ENCODE measurements around the gene BARX1.

Gene BARX1

DNA sequence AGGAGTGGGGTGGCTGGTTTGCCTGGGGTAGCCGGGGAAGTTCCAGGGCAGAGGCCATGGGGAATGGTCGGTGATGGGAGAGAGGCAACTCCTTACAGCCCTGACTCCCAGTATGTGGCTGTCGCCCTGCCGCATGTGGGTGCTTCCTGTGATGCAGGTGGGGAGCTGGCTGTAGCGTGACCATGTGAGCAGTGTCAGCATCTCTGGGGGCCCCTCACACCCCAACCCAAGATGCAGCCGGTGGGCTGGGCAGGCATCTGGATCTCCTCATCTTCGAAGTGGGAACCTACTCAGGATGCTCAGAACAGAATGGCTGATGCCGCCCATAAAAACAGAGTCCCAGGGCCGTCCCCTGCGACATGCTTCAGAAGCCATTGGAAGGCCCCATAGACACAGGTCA is 45.0 kb downstream of the BARX1 start:
- Histone ChIP-seq H3K27me3 (ENCODE audit: low read depth, low read length) (peaks cover 5% of the 10 kb centered on the region), H3K4me1 (ENCODE audit: control insufficient read depth in 1 of 2, insufficient read depth in 2 of 2, low read length in 2 of 2) (peaks cover 0 to 9% of the 10 kb centered on the region in 2 donors), H3K4me3 (ENCODE audit: low read depth in 1 of 2, low read length in 2 of 2) (no peak overlapping the region), H3K27ac (ENCODE audit: low read length) (no peak overlapping the region), H3K9me3 (ENCODE audit: control insufficient read depth in 1 of 2, low read length in 2 of 2) (peaks cover 0 to 2% of the 10 kb centered on the region in 2 donors), H3K36me3 (ENCODE audit: control insufficient read depth in 1 of 2, insufficient read depth in 2 of 2, low read length in 2 of 2) (no peaks in the 10 kb centered on the region)

DNA sequence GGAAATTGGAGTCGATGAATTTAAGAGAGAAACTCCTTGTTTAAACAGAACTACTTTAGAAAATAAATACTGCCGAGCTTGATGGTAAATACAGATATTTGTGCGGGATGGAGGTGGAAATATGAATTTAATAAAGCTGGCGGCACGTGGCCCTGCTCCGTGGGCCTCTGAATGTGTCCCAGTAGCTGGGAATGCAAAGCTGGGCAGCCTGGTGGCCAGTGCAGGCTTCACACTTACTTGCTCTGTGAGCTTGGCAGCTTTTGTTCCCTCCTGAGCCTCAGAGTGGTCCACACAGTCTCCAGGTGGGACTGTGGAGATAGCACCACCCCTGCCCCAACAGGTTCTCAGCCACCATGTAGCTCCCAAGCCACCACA is 45.9 kb downstream of the BARX1 start:
- Histone ChIP-seq H3K27me3 (ENCODE audit: low read depth, low read length) (peaks cover 5% of the 10 kb centered on the region), H3K27ac (ENCODE audit: low read length) (no peak overlapping the region), H3K4me1 (ENCODE audit: control insufficient read depth in 1 of 2, insufficient read depth in 2 of 2, low read length in 2 of 2) (peaks cover 0 to 9% of the 10 kb centered on the region in 2 donors)

DNA sequence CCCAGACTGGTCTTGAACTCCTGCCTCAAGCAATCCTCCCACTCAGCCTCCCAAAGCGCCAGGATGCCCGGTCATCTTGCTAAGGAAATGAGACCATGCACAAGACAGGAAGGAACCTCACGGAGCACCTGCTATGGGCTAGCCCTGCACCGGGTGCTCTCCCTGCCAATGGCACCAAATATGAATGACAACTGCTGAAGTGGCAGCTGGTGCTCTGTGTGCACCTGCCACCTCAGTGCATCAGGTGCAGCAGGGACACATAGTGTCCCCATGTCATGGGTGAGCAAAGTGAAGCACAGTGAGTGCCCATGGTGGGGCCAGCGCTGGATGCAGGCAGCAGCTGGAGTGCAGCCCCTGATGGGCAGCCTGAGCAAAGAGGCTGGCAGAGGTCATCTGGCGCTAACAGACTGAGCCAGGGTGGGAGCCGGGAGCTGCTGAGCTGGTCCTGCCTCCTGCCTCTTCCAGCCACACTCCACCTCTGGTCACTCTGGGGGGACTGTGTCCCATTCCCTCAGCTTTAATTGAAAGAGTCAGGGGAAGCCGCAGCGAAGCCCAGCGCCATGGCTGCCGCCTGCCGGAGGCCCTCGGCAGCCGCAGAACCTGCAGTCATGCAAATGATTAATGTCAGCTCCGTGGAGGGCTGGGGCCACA is 46.4 kb downstream of the BARX1 start:
- H3K4me1 ChIP-seq (ENCODE audit: control insufficient read depth in 1 of 2, insufficient read depth in 2 of 2, low read length in 2 of 2): peaks cover 0 to 9% of the 10 kb centered on the region in 2 donors
- no peak overlapping the region for H3K4me3 ChIP-seq (ENCODE audit: low read depth in 1 of 2, low read length in 2 of 2)
- H3K36me3 ChIP-seq (ENCODE audit: control insufficient read depth in 1 of 2, insufficient read depth in 2 of 2, low read length in 2 of 2): no peaks in the 10 kb centered on the region
- peaks cover 5% of the 10 kb centered on the region for H3K27me3 ChIP-seq (ENCODE audit: low read depth, low read length)
- H3K27ac ChIP-seq (ENCODE audit: low read length): no peak overlapping the region
- peaks cover 0 to 2% of the 10 kb centered on the region in 2 donors for H3K9me3 ChIP-seq (ENCODE audit: control insufficient read depth in 1 of 2, low read length in 2 of 2)

More for the DNA sequence above, 45.9 kb downstream of the BARX1 start:
- H3K9me3 ChIP-seq (ENCODE audit: control insufficient read depth in 1 of 2, low read length in 2 of 2): peaks cover 0 to 2% of the 10 kb centered on the region in 2 donors
- H3K4me3 ChIP-seq (ENCODE audit: low read depth in 1 of 2, low read length in 2 of 2): no peak overlapping the region
- H3K36me3 ChIP-seq (ENCODE audit: control insufficient read depth in 1 of 2, insufficient read depth in 2 of 2, low read length in 2 of 2): no peaks in the 10 kb centered on the region

DNA sequence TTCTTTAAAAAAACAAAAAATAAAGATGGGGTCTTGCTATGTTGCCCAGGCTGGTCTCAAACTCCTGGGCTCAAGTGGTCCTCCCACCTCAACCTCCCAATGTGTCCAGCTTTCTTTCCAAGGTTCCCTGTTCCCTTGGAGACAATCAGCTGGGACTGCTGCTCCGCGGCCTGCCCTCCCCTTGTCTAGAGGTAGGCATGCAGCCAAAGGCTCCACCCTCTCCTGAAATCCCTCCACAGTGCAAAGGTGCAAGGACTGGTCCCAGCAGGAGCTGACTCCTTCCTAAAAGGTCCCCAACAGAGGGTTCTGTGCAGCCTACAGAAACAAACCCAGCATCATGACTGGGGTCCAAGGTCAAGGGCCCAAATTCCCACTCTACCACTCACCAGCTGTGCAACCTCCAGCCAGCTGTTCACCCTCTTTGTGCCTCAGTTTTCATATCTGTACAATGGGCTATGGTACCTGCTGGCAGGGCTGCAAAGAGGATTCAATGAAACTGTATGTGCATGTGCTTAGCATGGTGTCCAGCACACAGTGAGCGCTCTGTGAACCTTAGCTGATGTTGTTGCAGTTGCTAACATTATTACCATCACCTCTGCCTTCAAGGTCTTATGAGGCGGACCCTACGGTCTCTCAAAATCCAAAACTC is 47.5 kb downstream of the BARX1 start:
- H3K9me3 ChIP-seq (ENCODE audit: control insufficient read depth in 1 of 2, low read length in 2 of 2): peaks cover 0 to 2% of the 10 kb centered on the region in 2 donors
- H3K36me3 ChIP-seq (ENCODE audit: control insufficient read depth in 1 of 2, insufficient read depth in 2 of 2, low read length in 2 of 2): no peaks in the 10 kb centered on the region
- H3K4me3 ChIP-seq (ENCODE audit: low read depth in 1 of 2, low read length in 2 of 2): no peak overlapping the region
- no peak overlapping the region for H3K27ac ChIP-seq (ENCODE audit: low read length)
- peaks cover 0 to 9% of the 10 kb centered on the region in 2 donors for H3K4me1 ChIP-seq (ENCODE audit: control insufficient read depth in 1 of 2, insufficient read depth in 2 of 2, low read length in 2 of 2)
- H3K27me3 ChIP-seq (ENCODE audit: low read depth, low read length): peaks cover 5% of the 10 kb centered on the region

DNA sequence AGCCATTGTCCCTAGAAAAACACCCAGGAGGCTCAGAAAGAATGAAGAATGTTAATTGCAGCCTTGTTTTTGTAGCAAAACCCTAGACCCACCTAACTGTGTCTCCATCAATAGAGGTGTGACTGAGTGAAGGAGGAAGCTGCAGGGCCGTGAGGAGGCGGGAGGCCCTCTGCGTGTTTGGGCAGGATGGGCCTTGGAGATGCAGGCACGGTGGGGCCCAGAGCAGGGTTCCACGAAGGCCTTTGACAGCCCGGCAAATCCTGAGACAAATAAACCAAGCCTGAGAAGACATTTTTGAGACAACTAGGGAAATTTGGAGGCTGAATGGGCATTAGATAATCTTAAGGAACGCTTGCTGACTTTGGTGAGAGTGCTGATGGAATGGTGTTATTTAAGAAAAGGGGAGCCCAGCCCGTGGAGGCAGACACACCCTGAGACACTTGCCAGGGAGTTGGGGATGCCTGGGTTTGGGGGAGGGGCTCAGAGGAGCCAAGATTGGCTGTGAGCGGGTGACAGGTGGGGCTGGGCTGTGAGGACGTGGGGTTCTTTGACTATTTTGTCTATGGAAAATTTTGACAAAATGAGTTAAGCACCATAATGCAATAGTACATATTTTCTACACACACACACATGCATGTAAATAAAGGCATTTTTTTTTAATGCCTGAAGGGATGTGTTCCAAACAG is 48.8 kb downstream of the BARX1 start:
- Histone ChIP-seq H3K4me3 (ENCODE audit: low read depth in 1 of 2, low read length in 2 of 2) (no peak overlapping the region), H3K4me1 (ENCODE audit: control insufficient read depth in 1 of 2, insufficient read depth in 2 of 2, low read length in 2 of 2) (no peaks in the 10 kb centered on the region), H3K36me3 (ENCODE audit: control insufficient read depth in 1 of 2, insufficient read depth in 2 of 2, low read length in 2 of 2) (no peaks in the 10 kb centered on the region), H3K9me3 (ENCODE audit: control insufficient read depth in 1 of 2, low read length in 2 of 2) (peaks cover 0 to 2% of the 10 kb centered on the region in 2 donors), H3K27me3 (ENCODE audit: low read depth, low read length) (peaks cover 5% of the 10 kb centered on the region), H3K27ac (ENCODE audit: low read length) (no peak overlapping the region)

DNA sequence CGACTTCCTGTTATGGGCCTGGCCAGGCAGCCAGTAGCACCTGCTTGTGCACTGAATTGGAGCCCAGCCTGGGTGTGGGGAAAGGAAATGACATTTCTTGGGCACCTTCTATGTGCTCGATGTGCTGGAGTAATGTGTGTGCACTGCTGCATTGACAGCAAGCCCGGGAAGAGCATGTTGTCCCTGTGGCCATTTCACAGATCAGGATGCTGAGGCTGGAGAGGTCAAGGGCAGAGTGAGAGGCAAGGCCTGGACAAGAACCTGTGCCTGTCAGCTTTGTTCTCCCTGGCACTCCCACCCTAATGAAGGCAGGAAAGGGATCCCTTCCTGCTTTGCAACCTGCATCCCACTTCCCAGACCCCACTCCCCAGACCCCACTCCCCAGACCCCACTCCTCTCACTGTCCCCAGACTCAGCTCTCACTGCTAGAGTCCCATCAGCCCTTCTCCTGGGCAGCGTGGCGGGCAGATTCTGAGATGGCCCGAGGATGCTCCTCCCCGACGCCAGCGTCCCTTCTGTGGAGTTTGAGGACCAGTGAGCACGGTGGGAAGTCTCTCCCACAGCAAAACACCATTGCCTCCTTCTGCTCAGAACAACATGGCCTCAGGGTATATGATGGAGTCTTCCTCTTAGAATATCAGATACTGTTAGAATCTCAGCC is 49.6 kb downstream of the BARX1 start:
- H3K9me3 ChIP-seq (ENCODE audit: control insufficient read depth in 1 of 2, low read length in 2 of 2): peaks cover 0 to 2% of the 10 kb centered on the region in 2 donors
- H3K36me3 ChIP-seq (ENCODE audit: control insufficient read depth in 1 of 2, insufficient read depth in 2 of 2, low read length in 2 of 2): no peaks in the 10 kb centered on the region
- H3K27me3 ChIP-seq (ENCODE audit: low read depth, low read length): peaks cover 5% of the 10 kb centered on the region
- H3K27ac ChIP-seq (ENCODE audit: low read length): no peak overlapping the region
- H3K4me3 ChIP-seq (ENCODE audit: low read depth in 1 of 2, low read length in 2 of 2): no peak overlapping the region
- H3K4me1 ChIP-seq (ENCODE audit: control insufficient read depth in 1 of 2, insufficient read depth in 2 of 2, low read length in 2 of 2): no peaks in the 10 kb centered on the region

DNA sequence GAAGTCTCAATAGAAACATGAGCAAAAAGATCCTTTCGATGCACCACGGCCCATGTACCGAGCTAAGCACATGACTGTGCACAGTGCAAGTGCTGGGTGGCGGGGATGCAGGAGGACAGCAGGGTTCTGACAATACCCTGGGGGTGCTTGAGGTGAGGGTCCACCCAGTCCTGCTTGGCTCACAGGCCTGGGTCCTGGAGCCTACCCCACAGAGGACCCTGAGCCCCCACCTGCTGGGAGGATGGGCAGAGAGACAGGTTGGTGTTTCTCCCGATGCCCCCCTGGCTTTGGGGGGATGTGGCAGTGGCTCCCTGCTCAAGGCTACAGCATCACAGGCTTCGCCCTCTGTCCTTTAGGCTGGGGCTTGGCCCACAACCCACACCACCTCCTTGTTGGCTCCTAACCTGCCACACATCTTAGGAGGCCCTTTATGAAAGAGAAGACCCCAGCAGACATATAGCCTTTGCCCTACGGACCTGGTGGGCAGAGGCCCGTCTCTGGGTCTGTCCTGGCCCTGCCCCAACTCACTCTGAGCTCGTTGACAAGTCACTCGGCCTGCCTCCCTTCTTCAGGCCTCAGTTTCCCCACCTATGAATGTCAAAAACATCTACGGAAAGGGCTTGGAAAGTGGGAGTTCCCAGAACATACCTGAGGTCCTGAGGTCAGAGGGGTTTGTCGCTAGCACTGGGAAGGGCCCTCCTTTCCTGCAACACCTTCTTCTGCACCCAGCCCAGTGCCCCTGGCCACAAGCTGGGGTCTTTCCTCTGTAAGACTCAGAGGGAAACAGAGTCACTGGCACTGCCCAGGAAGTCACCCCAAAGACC is 50.3 kb downstream of the BARX1 start:
- Histone ChIP-seq H3K27me3 (ENCODE audit: low read depth, low read length) (peaks cover 5% of the 10 kb centered on the region), H3K4me1 (ENCODE audit: control insufficient read depth in 1 of 2, insufficient read depth in 2 of 2, low read length in 2 of 2) (no peaks in the 10 kb centered on the region), H3K9me3 (ENCODE audit: control insufficient read depth in 1 of 2, low read length in 2 of 2) (peaks cover 0 to 2% of the 10 kb centered on the region in 2 donors), H3K27ac (ENCODE audit: low read length) (no peak overlapping the region), H3K36me3 (ENCODE audit: control insufficient read depth in 1 of 2, insufficient read depth in 2 of 2, low read length in 2 of 2) (no peaks in the 10 kb centered on the region), H3K4me3 (ENCODE audit: low read depth in 1 of 2, low read length in 2 of 2) (no peak overlapping the region)

DNA sequence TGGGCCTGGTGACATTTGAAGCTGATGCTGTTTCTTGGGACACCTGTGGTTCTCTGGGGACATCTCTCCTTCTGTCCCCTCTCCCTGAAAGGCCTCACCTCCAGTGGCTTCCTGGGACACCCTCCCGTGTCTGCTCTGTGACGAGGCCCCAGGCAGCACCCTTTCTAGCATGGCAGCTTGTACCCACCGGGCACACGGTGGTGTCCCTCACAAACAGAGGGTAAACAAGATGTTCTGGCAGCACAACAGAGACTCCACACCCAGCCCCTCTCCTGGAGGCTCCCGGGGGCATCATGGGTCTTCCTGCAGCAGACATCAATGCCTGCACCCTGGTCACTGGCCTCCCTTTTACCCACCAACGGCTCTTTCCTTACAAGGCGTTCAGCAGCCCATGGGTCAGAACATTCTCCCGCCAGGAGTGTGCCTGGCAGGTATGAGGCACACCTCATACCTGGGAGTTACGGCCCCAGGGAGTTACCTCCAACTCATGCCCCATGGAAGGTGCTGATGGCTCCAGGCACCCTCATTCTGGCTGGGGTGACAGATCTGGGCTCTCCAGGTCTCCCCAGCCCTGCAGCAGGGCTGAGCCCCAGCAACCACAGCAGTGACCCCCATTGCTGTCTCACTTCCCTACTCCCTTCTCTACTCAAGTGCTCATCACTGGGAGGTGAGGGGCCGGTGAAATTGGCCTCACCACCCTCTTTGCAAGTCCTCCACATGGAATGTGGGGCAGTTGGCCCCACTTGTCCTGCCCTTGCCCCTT is 51.1 kb downstream of the BARX1 start:
- no peaks in the 10 kb centered on the region for H3K4me1 ChIP-seq (ENCODE audit: control insufficient read depth in 1 of 2, insufficient read depth in 2 of 2, low read length in 2 of 2)
- peaks cover 0 to 2% of the 10 kb centered on the region in 2 donors for H3K9me3 ChIP-seq (ENCODE audit: control insufficient read depth in 1 of 2, low read length in 2 of 2)
- H3K36me3 ChIP-seq (ENCODE audit: control insufficient read depth in 1 of 2, insufficient read depth in 2 of 2, low read length in 2 of 2): no peaks in the 10 kb centered on the region
- peaks cover 5% of the 10 kb centered on the region for H3K27me3 ChIP-seq (ENCODE audit: low read depth, low read length)
- H3K4me3 ChIP-seq (ENCODE audit: low read depth in 1 of 2, low read length in 2 of 2): no peak overlapping the region
- H3K27ac ChIP-seq (ENCODE audit: low read length): no peak overlapping the region

DNA sequence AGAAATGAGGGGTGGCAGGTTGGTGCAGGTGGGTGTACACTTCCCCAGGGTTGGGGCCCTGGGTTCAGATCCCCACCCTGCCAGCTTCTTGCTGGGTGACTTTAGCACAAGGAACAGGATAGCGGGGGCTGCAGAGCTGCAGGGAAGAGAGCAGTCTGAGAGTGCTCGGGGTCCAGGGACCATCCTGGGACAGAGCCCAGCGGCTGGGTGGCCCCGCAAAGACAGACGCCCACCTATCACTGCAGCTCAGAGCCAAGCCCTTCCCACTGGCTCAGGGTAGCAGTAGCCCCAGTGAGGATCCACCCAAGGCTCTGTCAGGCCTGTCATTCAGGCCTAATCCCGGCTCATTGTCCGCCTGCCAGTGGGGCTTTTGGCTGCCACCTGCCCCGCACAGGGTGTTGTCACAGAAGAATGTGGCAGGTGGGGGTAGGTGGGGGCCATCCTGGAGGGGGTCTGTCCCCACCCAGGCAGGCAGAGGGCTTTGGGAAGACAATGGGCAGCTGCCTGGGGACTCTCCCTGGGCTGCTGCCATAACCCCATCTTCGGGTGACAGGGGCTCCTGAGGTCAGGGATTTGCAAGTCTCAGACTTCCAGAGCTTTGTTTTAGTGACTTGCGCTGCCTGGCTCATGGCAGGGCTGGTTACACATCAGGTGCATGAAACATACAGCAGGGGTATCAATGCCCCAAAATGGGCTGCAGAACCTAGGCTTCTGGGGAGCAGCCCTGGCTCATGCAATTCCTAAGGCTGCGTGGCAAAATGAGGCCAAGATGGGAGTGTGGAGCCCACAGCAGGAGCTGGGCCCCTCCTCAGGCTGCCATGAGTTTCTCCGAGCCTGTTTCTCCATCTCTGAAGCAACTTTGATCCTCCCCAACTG is 52.1 kb downstream of the BARX1 start:
- H3K36me3 ChIP-seq (ENCODE audit: control insufficient read depth in 1 of 2, insufficient read depth in 2 of 2, low read length in 2 of 2): no peaks in the 10 kb centered on the region
- no peak overlapping the region for H3K27ac ChIP-seq (ENCODE audit: low read length)
- no peak overlapping the region for H3K4me3 ChIP-seq (ENCODE audit: low read depth in 1 of 2, low read length in 2 of 2)
- no peaks in the 10 kb centered on the region for H3K27me3 ChIP-seq (ENCODE audit: low read depth, low read length)
- H3K4me1 ChIP-seq (ENCODE audit: control insufficient read depth in 1 of 2, insufficient read depth in 2 of 2, low read length in 2 of 2): no peaks in the 10 kb centered on the region
- H3K9me3 ChIP-seq (ENCODE audit: control insufficient read depth in 1 of 2, low read length in 2 of 2): peaks cover 0 to 2% of the 10 kb centered on the region in 2 donors

All from muscle layer of duodenum (tissue), 2 donors.